Frontal cortex (tissue), 4 donors: ENCODE results near the gene RGS8. TPM values are rescaled to one million over a fixed set of nuclear protein-coding genes. Genes with fewer than 3 reads are reported as not detected.

Experiments used
- DNase-seq, 2 donors: peaks; one replicate each; pipeline ENCODE4 v3.0.0; 2012; ENCODE audit warnings: low spot score in 2 of 2
- FAIRE-seq: peaks from 2 replicates; lab custom pipeline; 2012; peaks lifted over from hg19 to GRCh38; lab: Jason Lieb, UNC
- total RNA-seq: library from RNA; depleted of rRNA; stranded (reverse); fragments of >200 nt; gene quantifications from one replicate; pipeline ENCODE4 v1.2.3, GENCODE V29; 2014
- donor health status: control.
- donor health status: control.
- donor health status: control.

Gene RGS8
- total RNA-seq = 39.5 TPM

- FAIRE-seq (no peak), DNase-seq (no peak)
Measured at GRCh38 chr1:182684116-182684828, at the start of gene RGS8. Gene RGS8, minus strand, starts transcription at chr1:182684587. Its CDS starts 14,938 bp downstream, at chr1:182669649.

GRCh38 chr1:182731852-182732575 lies 47.6 kb upstream of the RGS8 start:
- no peak for DNase-seq
- FAIRE-seq = no peak

- FAIRE-seq = no peak
Measured at GRCh38 chr1:182726912-182727311, 42.5 kb upstream of the RGS8 start.

GRCh38 chr1:182725259-182726255 lies 41.2 kb upstream of the RGS8 start:
- FAIRE-seq (no peak), DNase-seq (no peak)

More at GRCh38 chr1:182726912-182727311, 42.5 kb upstream of the RGS8 start:
- no peak for DNase-seq

GRCh38 chr1:182724215-182724614 lies 39.8 kb upstream of the RGS8 start:
- DNase-seq (no peak), FAIRE-seq (no peak)

- FAIRE-seq (no peak), DNase-seq (no peak)
Measured at GRCh38 chr1:182723200-182723599, 38.8 kb upstream of the RGS8 start.

GRCh38 chr1:182721525-182721924 lies 37.1 kb upstream of the RGS8 start:
- FAIRE-seq = no peak

GRCh38 chr1:182720463-182720862 lies 36.1 kb upstream of the RGS8 start:
- FAIRE-seq = no peak
- no peak for DNase-seq

More at GRCh38 chr1:182721525-182721924, 37.1 kb upstream of the RGS8 start:
- DNase-seq = no peak

GRCh38 chr1:182719553-182719952 lies 35.2 kb upstream of the RGS8 start:
- no peak for FAIRE-seq
- no peak for DNase-seq

GRCh38 chr1:182718311-182718710 lies 33.9 kb upstream of the RGS8 start:
- no peak for DNase-seq
- no peak for FAIRE-seq

GRCh38 chr1:182716740-182717720 lies 32.6 kb upstream of the RGS8 start:
- DNase-seq (no peak), FAIRE-seq (no peak)

- FAIRE-seq (no peak), DNase-seq (no peak)
Measured at GRCh38 chr1:182715531-182715930, 31.1 kb upstream of the RGS8 start.

GRCh38 chr1:182714546-182714945 lies 30.2 kb upstream of the RGS8 start:
- FAIRE-seq = no peak
- no peak for DNase-seq

GRCh38 chr1:182713939-182714338 lies 29.6 kb upstream of the RGS8 start:
- no peak for FAIRE-seq

GRCh38 chr1:182713492-182713891 lies 29.1 kb upstream of the RGS8 start:
- no peak for FAIRE-seq
- no peak for DNase-seq

More at GRCh38 chr1:182713939-182714338, 29.6 kb upstream of the RGS8 start:
- DNase-seq = no peak

GRCh38 chr1:182709855-182710254 lies 25.5 kb upstream of the RGS8 start:
- no peak for FAIRE-seq
- no peak for DNase-seq

GRCh38 chr1:182709225-182709764 lies 24.9 kb upstream of the RGS8 start:
- FAIRE-seq (no peak), DNase-seq (no peak)

GRCh38 chr1:182707122-182707521 lies 22.7 kb upstream of the RGS8 start:
- DNase-seq (peak; percentile 14 to 32), FAIRE-seq (no peak)

- DNase-seq (no peak), FAIRE-seq (no peak)
Measured at GRCh38 chr1:182704677-182705076, 20.3 kb upstream of the RGS8 start.
